ENCODE measurements around the gene ZBED3. TPM values are rescaled to one million over a fixed set of nuclear protein-coding genes. Genes with fewer than 3 reads are reported as not detected.
A peak's percentile ranks its signal among the peaks of the same experiment; 100 is the strongest.

ZBED3 gene
- total and polyA plus RNA-seq, 9 of the 15 experiments (the other 6 are each of a cell fraction or from before 2014, with no cell fraction given): 0.01 to 0.03 (median 0.01) TPM; not detected in 5

GRCh38 chr5:77028631-77029375 lies 58.3 kb downstream of the ZBED3 start:
- no peak for ATAC-seq
- Histone ChIP-seq H3K27me3 (ENCODE audit: control insufficient read depth in 2 of 2, insufficient read depth in 2 of 2, low read length in 2 of 2) (no peaks in the 10 kb centered on the region), H3K4me1 (replicated peaks in 1 of 2; ENCODE audit: control insufficient read depth in 2 of 2, insufficient read depth in 2 of 2, low read length in 2 of 2) (peaks cover 4 to 14% of the 10 kb centered on the region in 2 experiments; a peak in 4 of 5 replicates), H3K36me3 (ENCODE audit: control insufficient read depth, insufficient read depth, low read length) (no peaks in the 10 kb centered on the region), H3K9me3 (replicated peaks; ENCODE audit: control insufficient read depth, insufficient read depth, low read depth, low read length) (peaks cover 19% of the 10 kb centered on the region), H3K79me2 (ENCODE audit: control insufficient read depth, insufficient read depth, low read length) (peaks cover 17% of the 10 kb centered on the region), H3K4me2 (ENCODE audit: insufficient read depth, low read length) (no peak overlapping the region), H2AFZ (ENCODE audit: low read depth, low read length) (peak overlapping the region; percentile 96; the same call in 1 of the 2 replicates), H3K9ac (ENCODE audit: insufficient read depth in 1 of 2, low read depth in 2 of 2, low read length in 2 of 2) (no peak overlapping the region), H3K27ac (ENCODE audit: extremely low read depth, low read depth, low read length) (no peak overlapping the region), H3K9me1 (ENCODE audit: control insufficient read depth, insufficient read depth, low read length) (no peaks in the 10 kb centered on the region), H3K4me3 (no peak overlapping the region), H4K20me1 (replicated peaks; ENCODE audit: control insufficient read depth, insufficient read depth, low read length) (no peaks in the 10 kb centered on the region)
- CTCF ChIA-PET (ENCODE audit: low intra/inter-chr PET ratio): no interaction called here
- no peak for FAIRE-seq
- POLR2A ChIA-PET: no interaction called here
- BruUV-seq (replicated peaks): no TSS peak
- intact Hi-C loops (cut with micrococcal nuclease) (no loop called here), in situ Hi-C loops (cut with MboI) (no loop called here)
- TF ChIP-seq ZNF57 (CRISPR knock-in tag; IDR thresholded peaks at IDR 0.05) (no peak), ZNF766 (CRISPR knock-in tag; conservative IDR thresholded peaks at IDR 0.05) (0 out of 2 replicates have a peak, but pooled peaks have one; percentile 50)
- 60% methylated on average over 4 of the region's 4 CpGs for WGBS (ENCODE audit: insufficient coverage, low coverage, missing lambda C conversion rate)
- no peak for DNase-seq (ENCODE audit: extremely low read depth in 1 of 4, low spot score in 3 of 4)

- no peaks in the 10 kb centered on the region for H3K36me3 ChIP-seq (ENCODE audit: control insufficient read depth, insufficient read depth, low read length)
- no peaks in the 10 kb centered on the region for H4K20me1 ChIP-seq (replicated peaks; ENCODE audit: control insufficient read depth, insufficient read depth, low read length)
- H3K79me2 ChIP-seq (ENCODE audit: control insufficient read depth, insufficient read depth, low read length): no peaks in the 10 kb centered on the region
- intact Hi-C loops (cut with micrococcal nuclease) (no loop called here), in situ Hi-C loops (cut with MboI) (no loop called here)
- H2AFZ ChIP-seq (ENCODE audit: low read depth, low read length): no peak overlapping the region
- DNase-seq (ENCODE audit: extremely low read depth in 1 of 4, low spot score in 3 of 4) (no peak), ATAC-seq (no peak), FAIRE-seq (no peak)
- WGBS (ENCODE audit: insufficient coverage, low coverage, missing lambda C conversion rate): 7% methylated on average over 1 of the region's 1 CpG
- H3K27me3 ChIP-seq (ENCODE audit: control insufficient read depth in 2 of 2, insufficient read depth in 2 of 2, low read length in 2 of 2): no peaks in the 10 kb centered on the region
- H3K4me3 ChIP-seq: no peak overlapping the region
- ChIA-PET CTCF (ENCODE audit: low intra/inter-chr PET ratio) (no interaction called here), POLR2A (no interaction called here)
- no peak overlapping the region for H3K4me2 ChIP-seq (ENCODE audit: insufficient read depth, low read length)
- H3K27ac ChIP-seq (ENCODE audit: extremely low read depth, low read depth, low read length): no peak overlapping the region
- peaks cover 13% of the 10 kb centered on the region for H3K9me3 ChIP-seq (replicated peaks; ENCODE audit: control insufficient read depth, insufficient read depth, low read depth, low read length)
- H3K9ac ChIP-seq (ENCODE audit: insufficient read depth in 1 of 2, low read depth in 2 of 2, low read length in 2 of 2): no peak overlapping the region
- H3K4me1 ChIP-seq (replicated peaks in 1 of 2; ENCODE audit: control insufficient read depth in 2 of 2, insufficient read depth in 2 of 2, low read length in 2 of 2): no peaks in the 10 kb centered on the region
- H3K9me1 ChIP-seq (ENCODE audit: control insufficient read depth, insufficient read depth, low read length): no peaks in the 10 kb centered on the region
- BruUV-seq (replicated peaks): no TSS peak
- TF ChIP-seq ZNF584 (CRISPR knock-in tag; IDR thresholded peaks at IDR 0.05; ENCODE audit: low read depth) (no peak), ZBTB43 (CRISPR knock-in tag; IDR thresholded peaks at IDR 0.05) (no peak), ZNF224 (CRISPR knock-in tag; IDR thresholded peaks at IDR 0.05) (no peak), MXD1 (CRISPR knock-in tag; IDR thresholded peaks at IDR 0.05; ENCODE audit: borderline replicate concordance, poor library complexity, severe bottlenecking) (no peak), SAP30 (IDR thresholded peaks at IDR 0.05; ENCODE audit: borderline replicate concordance, insufficient read depth, low read depth, low read length, poor library complexity, severe bottlenecking) (no peak), BRF1 (IDR thresholded peaks at IDR 0.05; ENCODE audit: borderline replicate concordance, extremely low read depth, insufficient read length) (no peak), DMBX1 (CRISPR knock-in tag; IDR thresholded peaks at IDR 0.05; ENCODE audit: borderline replicate concordance) (no peak), SPI1 (IDR thresholded peaks at IDR 0.05; ENCODE audit: borderline replicate concordance, low read depth, low read length) (no peak), ZNF316 (IDR thresholded peaks at IDR 0.05) (peak; percentile 33; the same call in 1 of the 2 replicates)
Measured at GRCh38 chr5:77024490-77024889, 62.6 kb downstream of the ZBED3 start.

Data from K562 (cell line).